HEK293 (cell line): Measurements from ENCODE around the gene MND1.
A peak's percentile ranks its signal among the peaks of the same experiment; 100 is the strongest.

Source experiments
- CTCF ChIA-PET: fragments of 350-600 bp; formaldehyde crosslinking; extraction: SDS; loops from one replicate; lab custom pipeline; 2021; ENCODE audit warnings: antibody characterized with exemption; lab: Yijun Ruan, JAX
- POLR2A ChIA-PET: fragments of 300-600 bp; formaldehyde crosslinking; extraction: SDS; loops from one replicate; lab custom pipeline; 2020; ENCODE audit warnings: antibody characterized with exemption, inconsistent platforms; lab: Yijun Ruan, JAX
- H3K27ac ChIP-seq: fragments of 200-500 bp; sonication (Bioruptor generic); 2 replicates; pipeline ENCODE4 v1.5.1; 2014; ENCODE audit warnings: low read depth, low read length, control low read depth, inconsistent platforms; ENCODE audit errors: extremely low read depth
- H3K36me3 ChIP-seq, 2 experiments: fragments of 200-500 bp in 1 of 2; sonication (Bioruptor generic) in 1 of 2; 1 replicate in 1 of 2; 2 replicates in 1 of 2; pipeline ENCODE4 v1.5.1; 2014 to 2017; ENCODE audit warnings: inconsistent platforms in 2 of 2, low read length in 2 of 2; ENCODE audit not compliant: control insufficient read depth in 2 of 2, insufficient read depth in 1 of 2
- H3K4me1 ChIP-seq: fragments of 200-500 bp; sonication (Bioruptor generic); 2 replicates; pipeline ENCODE4 v1.5.1; 2014; ENCODE audit warnings: mild to moderate bottlenecking, low read length, inconsistent platforms; ENCODE audit not compliant: control insufficient read depth, insufficient read depth
- H3K4me3 ChIP-seq: 2 replicates; pipeline ENCODE4 v1.5.1; 2011; ENCODE audit warnings: low read depth, mild to moderate bottlenecking, control low read depth, low read length, moderate library complexity
- H3K9me3 ChIP-seq: fragments of 200-500 bp; sonication (Bioruptor generic); 2 replicates; pipeline ENCODE4 v1.5.1; 2014; ENCODE audit warnings: low read depth, low read length, inconsistent platforms; ENCODE audit not compliant: control insufficient read depth, insufficient read depth
- FEZF1 ChIP-seq: fragments of 450-650 bp; formaldehyde crosslinking; IDR thresholded peaks from 2 replicates; pipeline ENCODE4 v1.5.1; 2016; ENCODE audit warnings: missing biosample characterization, missing genetic modification characterization
- GFI1B ChIP-seq: fragments of 450-650 bp; formaldehyde crosslinking; IDR thresholded peaks from 2 replicates; pipeline ENCODE4 v1.5.1; 2016; ENCODE audit warnings: missing biosample characterization, missing genetic modification characterization
- GLI2 ChIP-seq: fragments of 450-650 bp; formaldehyde crosslinking; IDR thresholded peaks from 2 replicates; pipeline ENCODE4; 2017; ENCODE audit warnings: missing biosample characterization, missing genetic modification characterization, low read depth, borderline replicate concordance
- GLIS1 ChIP-seq: fragments of 450-650 bp; formaldehyde crosslinking; IDR thresholded peaks from 2 replicates; pipeline ENCODE4 v1.5.1; 2016; ENCODE audit warnings: missing biosample characterization, missing genetic modification characterization
- MEIS1 ChIP-seq: sonication (generic); formaldehyde crosslinking; IDR thresholded peaks from 2 replicates; pipeline ENCODE4 v1.8.1; 2022; ENCODE audit warnings: missing genetic modification reagents, mild to moderate bottlenecking, borderline replicate concordance
- MZF1 ChIP-seq: fragments of 450-650 bp; formaldehyde crosslinking; IDR thresholded peaks from 2 replicates; pipeline ENCODE4 v1.5.1; 2017; ENCODE audit warnings: missing biosample characterization, missing genetic modification characterization, borderline replicate concordance
- OVOL3 ChIP-seq: fragments of 450-650 bp; formaldehyde crosslinking; IDR thresholded peaks from 2 replicates; pipeline ENCODE4 v1.5.1; 2016; ENCODE audit warnings: missing biosample characterization, missing genetic modification characterization
- REST ChIP-seq: fragments of 450-650 bp; formaldehyde crosslinking; IDR thresholded peaks from 2 replicates; pipeline ENCODE4 v1.5.1; 2016; ENCODE audit warnings: missing biosample characterization, missing genetic modification characterization
- SCRT2 ChIP-seq: fragments of 450-650 bp; formaldehyde crosslinking; IDR thresholded peaks from 2 replicates; pipeline ENCODE4 v1.5.1; 2016; ENCODE audit warnings: missing biosample characterization, missing genetic modification characterization
- SP3 ChIP-seq: fragments of 450-650 bp; formaldehyde crosslinking; IDR thresholded peaks from 2 replicates; pipeline ENCODE4 v1.5.1; 2016; ENCODE audit warnings: missing biosample characterization, missing genetic modification characterization
- TRIM28 ChIP-seq: IDR thresholded peaks from 2 replicates; pipeline ENCODE4 v1.6.1; 2011; ENCODE audit warnings: low read length, control low read depth, borderline replicate concordance
- ZBTB26 ChIP-seq: fragments of 450-650 bp; formaldehyde crosslinking; optimal IDR thresholded peaks from 2 replicates; pipeline ENCODE3; 2016; ENCODE audit warnings: missing biosample characterization, mild to moderate bottlenecking, missing genetic modification characterization
- ZBTB7A ChIP-seq: fragments of 450-650 bp; formaldehyde crosslinking; IDR thresholded peaks from 2 replicates; pipeline ENCODE4 v1.5.1; 2016; ENCODE audit warnings: low read depth, missing biosample characterization, missing genetic modification characterization
- ZNF433 ChIP-seq: fragments of 450-650 bp; formaldehyde crosslinking; IDR thresholded peaks from 2 replicates; pipeline ENCODE4 v1.5.1; 2016; ENCODE audit warnings: missing biosample characterization, missing genetic modification characterization, low read depth
- ZNF514 ChIP-seq: fragments of 450-650 bp; formaldehyde crosslinking; IDR thresholded peaks from 2 replicates; pipeline ENCODE4 v1.5.1; 2016; ENCODE audit warnings: missing biosample characterization, missing genetic modification characterization
- ZNF521 ChIP-seq: fragments of 450-650 bp; formaldehyde crosslinking; IDR thresholded peaks from 2 replicates; pipeline ENCODE4 v1.5.1; 2017; ENCODE audit warnings: missing biosample characterization, mild to moderate bottlenecking, missing genetic modification characterization
- ZNF548 ChIP-seq: fragments of 450-650 bp; formaldehyde crosslinking; IDR thresholded peaks from 2 replicates; pipeline ENCODE4 v1.5.1; 2016; ENCODE audit warnings: missing biosample characterization, missing genetic modification characterization
- ZNF624 ChIP-seq: fragments of 450-650 bp; formaldehyde crosslinking; IDR thresholded peaks from 2 replicates; pipeline ENCODE4 v1.5.1; 2017; ENCODE audit warnings: missing biosample characterization, missing genetic modification characterization
- ZNF626 ChIP-seq: fragments of 450-650 bp; sonication (Bioruptor Pico); formaldehyde crosslinking; IDR thresholded peaks from 2 replicates; pipeline ENCODE4 v1.5.1; 2018; ENCODE audit warnings: missing biosample characterization, missing genetic modification characterization, inconsistent platforms
- ZNF629 ChIP-seq: fragments of 450-650 bp; formaldehyde crosslinking; IDR thresholded peaks from 2 replicates; pipeline ENCODE4 v1.5.1; 2017; ENCODE audit warnings: missing biosample characterization, missing genetic modification characterization
- ZNF830 ChIP-seq: fragments of 450-650 bp; IDR thresholded peaks from 2 replicates; pipeline ENCODE4 v1.5.0; 2018; ENCODE audit warnings: missing biosample characterization, missing genetic modification characterization, low read depth, mild to moderate bottlenecking, moderate library complexity
- TF ChIP-seq, protein P1 (sequence below): sonication (generic); formaldehyde crosslinking; IDR thresholded peaks from 2 replicates; pipeline ENCODE4 v1.8.1; 2022; ENCODE audit warnings: mild to moderate bottlenecking, moderate library complexity, missing genetic modification reagents
- TF ChIP-seq, protein P2 (sequence below): fragments of 450-650 bp; formaldehyde crosslinking; IDR thresholded peaks from 2 replicates; pipeline ENCODE4 v1.5.1; 2016; ENCODE audit warnings: missing biosample characterization, missing genetic modification characterization
- TF ChIP-seq, protein P3 (sequence below): fragments of 450-650 bp; formaldehyde crosslinking; IDR thresholded peaks from 2 replicates; pipeline ENCODE4 v1.5.1; 2016; ENCODE audit warnings: missing biosample characterization, missing genetic modification characterization

MND1 gene

DNA sequence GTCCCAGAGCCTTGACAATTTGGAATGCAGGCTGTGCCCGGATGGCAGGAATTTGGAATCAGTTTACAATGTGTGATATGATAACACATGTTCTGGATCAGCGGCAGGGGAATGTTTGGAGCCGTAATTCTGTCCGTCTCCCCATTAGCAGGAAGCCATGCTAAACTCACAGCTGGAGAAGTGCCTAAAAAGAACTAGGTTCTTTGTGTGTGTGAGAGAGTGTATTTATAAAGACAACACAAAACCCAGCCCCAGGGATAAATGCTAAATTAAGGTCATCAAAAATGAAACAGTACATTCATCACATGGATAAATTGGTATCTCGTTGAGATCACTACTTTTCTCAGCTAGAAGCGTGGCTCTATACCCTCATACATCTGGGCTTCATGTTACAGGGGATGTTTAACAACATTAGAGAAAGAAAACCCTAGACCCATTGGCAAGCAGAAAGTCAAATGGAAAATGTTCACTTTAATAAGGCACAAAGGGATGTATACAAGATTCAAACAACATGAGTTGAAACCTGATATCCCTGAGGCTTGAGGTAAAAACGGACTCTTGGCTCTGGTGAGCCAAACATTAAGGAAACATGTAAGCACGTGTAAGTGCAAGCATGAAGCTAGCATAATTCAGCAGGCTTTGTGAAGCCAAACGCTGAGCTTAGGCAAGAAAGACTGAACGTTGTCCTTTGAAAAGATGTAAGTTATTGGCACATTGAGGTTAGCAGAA is 103.7 kb downstream of the MND1 start:
- ChIA-PET CTCF (interaction anchor here (1.4 kb wide), 1 partner anchor 15 kb away, joined by 9 read pairs; no protein-coding TSS in a partner anchor), POLR2A (no interaction called here)
- no peak overlapping the region for H3K4me3 ChIP-seq
- TF ChIP-seq, protein P1, sequence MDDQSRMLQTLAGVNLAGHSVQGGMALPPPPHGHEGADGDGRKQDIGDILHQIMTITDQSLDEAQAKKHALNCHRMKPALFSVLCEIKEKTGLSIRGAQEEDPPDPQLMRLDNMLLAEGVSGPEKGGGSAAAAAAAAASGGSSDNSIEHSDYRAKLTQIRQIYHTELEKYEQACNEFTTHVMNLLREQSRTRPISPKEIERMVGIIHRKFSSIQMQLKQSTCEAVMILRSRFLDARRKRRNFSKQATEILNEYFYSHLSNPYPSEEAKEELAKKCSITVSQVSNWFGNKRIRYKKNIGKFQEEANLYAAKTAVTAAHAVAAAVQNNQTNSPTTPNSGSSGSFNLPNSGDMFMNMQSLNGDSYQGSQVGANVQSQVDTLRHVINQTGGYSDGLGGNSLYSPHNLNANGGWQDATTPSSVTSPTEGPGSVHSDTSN (CRISPR knock-in tag), result no peak
- TF ChIP-seq SP3 (no peak), GLIS1 (tag by site-specific recombination) (0 out of 2 replicates have a peak, but pooled peaks have one; percentile 13), MEIS1 (CRISPR knock-in tag) (no peak), ZBTB26 (tag by site-specific recombination) (no peak), ZNF626 (tag by site-specific recombination) (no peak), REST (no peak), ZNF624 (tag by site-specific recombination) (no peak), ZNF548 (no peak), OVOL3 (tag by site-specific recombination) (0 out of 2 replicates have a peak, but pooled peaks have one; percentile 39), ZNF514 (no peak), ZNF629 (peak; percentile 69), GFI1B (tag by site-specific recombination) (no peak), ZBTB7A (no peak), ZNF830 (tag by site-specific recombination) (no peak), TRIM28 (peak; percentile 69), FEZF1 (tag by site-specific recombination) (peak; percentile 72), MZF1 (no peak), ZNF433 (tag by site-specific recombination) (no peak), GLI2 (peak; percentile 56; the same call in 1 of the 2 replicates), ZNF521 (no peak), SCRT2 (tag by site-specific recombination) (no peak)
- TF ChIP-seq, protein P2, sequence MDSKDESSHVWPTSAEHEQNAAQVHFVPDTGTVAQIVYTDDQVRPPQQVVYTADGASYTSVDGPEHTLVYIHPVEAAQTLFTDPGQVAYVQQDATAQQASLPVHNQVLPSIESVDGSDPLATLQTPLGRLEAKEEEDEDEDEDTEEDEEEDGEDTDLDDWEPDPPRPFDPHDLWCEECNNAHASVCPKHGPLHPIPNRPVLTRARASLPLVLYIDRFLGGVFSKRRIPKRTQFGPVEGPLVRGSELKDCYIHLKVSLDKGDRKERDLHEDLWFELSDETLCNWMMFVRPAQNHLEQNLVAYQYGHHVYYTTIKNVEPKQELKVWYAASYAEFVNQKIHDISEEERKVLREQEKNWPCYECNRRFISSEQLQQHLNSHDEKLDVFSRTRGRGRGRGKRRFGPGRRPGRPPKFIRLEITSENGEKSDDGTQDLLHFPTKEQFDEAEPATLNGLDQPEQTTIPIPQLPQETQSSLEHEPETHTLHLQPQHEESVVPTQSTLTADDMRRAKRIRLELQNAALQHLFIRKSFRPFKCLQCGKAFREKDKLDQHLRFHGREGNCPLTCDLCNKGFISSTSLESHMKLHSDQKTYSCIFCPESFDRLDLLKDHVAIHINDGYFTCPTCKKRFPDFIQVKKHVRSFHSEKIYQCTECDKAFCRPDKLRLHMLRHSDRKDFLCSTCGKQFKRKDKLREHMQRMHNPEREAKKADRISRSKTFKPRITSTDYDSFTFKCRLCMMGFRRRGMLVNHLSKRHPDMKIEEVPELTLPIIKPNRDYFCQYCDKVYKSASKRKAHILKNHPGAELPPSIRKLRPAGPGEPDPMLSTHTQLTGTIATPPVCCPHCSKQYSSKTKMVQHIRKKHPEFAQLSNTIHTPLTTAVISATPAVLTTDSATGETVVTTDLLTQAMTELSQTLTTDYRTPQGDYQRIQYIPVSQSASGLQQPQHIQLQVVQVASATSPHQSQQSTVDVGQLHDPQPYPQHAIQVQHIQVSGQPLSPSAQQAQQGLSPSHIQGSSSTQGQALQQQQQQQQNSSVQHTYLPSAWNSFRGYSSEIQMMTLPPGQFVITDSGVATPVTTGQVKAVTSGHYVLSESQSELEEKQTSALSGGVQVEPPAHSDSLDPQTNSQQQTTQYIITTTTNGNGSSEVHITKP, result peak; percentile 80
- TF ChIP-seq, protein P3, sequence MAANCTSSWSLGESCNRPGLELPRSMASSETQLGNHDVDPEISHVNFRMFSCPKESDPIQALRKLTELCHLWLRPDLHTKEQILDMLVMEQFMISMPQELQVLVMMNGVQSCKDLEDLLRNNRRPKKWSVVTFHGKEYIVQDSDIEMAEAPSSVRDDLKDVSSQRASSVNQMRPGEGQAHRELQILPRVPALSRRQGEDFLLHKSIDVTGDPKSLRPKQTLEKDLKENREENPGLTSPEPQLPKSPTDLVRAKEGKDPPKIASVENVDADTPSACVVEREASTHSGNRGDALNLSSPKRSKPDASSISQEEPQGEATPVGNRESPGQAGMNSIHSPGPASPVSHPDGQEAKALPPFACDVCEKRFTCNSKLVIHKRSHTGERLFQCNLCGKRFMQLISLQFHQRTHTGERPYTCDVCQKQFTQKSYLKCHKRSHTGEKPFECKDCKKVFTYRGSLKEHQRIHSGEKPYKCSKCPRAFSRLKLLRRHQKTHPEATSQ (tag by site-specific recombination), result no peak

More for the DNA sequence above, 103.7 kb downstream of the MND1 start:
- no peaks in the 10 kb centered on the region for H3K36me3 ChIP-seq
- peak overlapping the region; percentile 72 for H3K27ac ChIP-seq
- H3K4me1 ChIP-seq, result 0 out of 2 replicates have a peak, but pooled peaks cover 5% of the 10 kb centered on the region
- no peaks in the 10 kb centered on the region for H3K9me3 ChIP-seq
